GM06990 (cell line): ENCODE results near the gene KCNQ5.

Experiments
- DNase-seq: peaks from one replicate; pipeline ENCODE4 v3.0.0-alpha.2; 2011; ENCODE audit not compliant: insufficient read length; ENCODE audit errors: extremely low read depth
- H3K27me3 ChIP-seq: replicated peaks from 2 replicates; pipeline ENCODE4 v1.6.0; 2011; ENCODE audit warnings: low read length; ENCODE audit not compliant: control insufficient read depth, insufficient read depth
- H3K36me3 ChIP-seq: 2 replicates; pipeline ENCODE4 v1.5.1; 2011; ENCODE audit warnings: low read length; ENCODE audit not compliant: control insufficient read depth, insufficient read depth
- H3K4me3 ChIP-seq: replicated peaks from 2 replicates; pipeline ENCODE4 v1.5.1; 2011; ENCODE audit warnings: low read depth, mild to moderate bottlenecking, control low read depth, low read length
- CTCF ChIP-seq: IDR thresholded peaks from 2 replicates; pipeline ENCODE4 v1.5.1; 2011; ENCODE audit warnings: low read length, control low read depth, mild to moderate bottlenecking, inconsistent platforms; ENCODE audit not compliant: insufficient read depth, poor library complexity, severe bottlenecking

KCNQ5 gene

GRCh38 chr6:72931325-72931887 is 309.5 kb downstream of the KCNQ5 start:
- Histone ChIP-seq H3K4me3 (no peak overlapping the region), H3K27me3 (no peaks in the 10 kb centered on the region), H3K36me3 (no peaks in the 10 kb centered on the region)
- TF ChIP-seq CTCF, result no peak
- DNase-seq, result no peak

GRCh38 chr6:72933233-72933632 is 311.4 kb downstream of the KCNQ5 start:
- no peaks in the 10 kb centered on the region for H3K36me3 ChIP-seq
- no peak overlapping the region for H3K4me3 ChIP-seq
- no peak for DNase-seq
- H3K27me3 ChIP-seq, result no peaks in the 10 kb centered on the region
- no peak for TF ChIP-seq CTCF

- Histone ChIP-seq H3K27me3 (no peaks in the 10 kb centered on the region), H3K36me3 (no peaks in the 10 kb centered on the region), H3K4me3 (no peak overlapping the region)
- DNase-seq, result no peak
- no peak for TF ChIP-seq CTCF
Measured at GRCh38 chr6:72936766-72937559, 315.1 kb downstream of the KCNQ5 start.

GRCh38 chr6:72938104-72938503 is 316.2 kb downstream of the KCNQ5 start:
- Histone ChIP-seq H3K4me3 (no peak overlapping the region), H3K36me3 (no peaks in the 10 kb centered on the region), H3K27me3 (no peaks in the 10 kb centered on the region)
- TF ChIP-seq CTCF, result no peak
- DNase-seq, result no peak

GRCh38 chr6:72939004-72939403 is 317.1 kb downstream of the KCNQ5 start:
- no peak for TF ChIP-seq CTCF
- no peak for DNase-seq
- Histone ChIP-seq H3K36me3 (no peaks in the 10 kb centered on the region), H3K4me3 (no peak overlapping the region), H3K27me3 (no peaks in the 10 kb centered on the region)

GRCh38 chr6:72940265-72940664 is 318.4 kb downstream of the KCNQ5 start:
- DNase-seq, result no peak
- TF ChIP-seq CTCF, result no peak
- Histone ChIP-seq H3K4me3 (no peak overlapping the region), H3K27me3 (no peaks in the 10 kb centered on the region), H3K36me3 (no peaks in the 10 kb centered on the region)
